ENCODE measurements around the gene ALMS1.
"Not testable (repeated sequence)": the region's sequence is repeated elsewhere in the genome, so short reads cannot be mapped to it uniquely, and the experiment has no call there.

The ALMS1 gene

DNA sequence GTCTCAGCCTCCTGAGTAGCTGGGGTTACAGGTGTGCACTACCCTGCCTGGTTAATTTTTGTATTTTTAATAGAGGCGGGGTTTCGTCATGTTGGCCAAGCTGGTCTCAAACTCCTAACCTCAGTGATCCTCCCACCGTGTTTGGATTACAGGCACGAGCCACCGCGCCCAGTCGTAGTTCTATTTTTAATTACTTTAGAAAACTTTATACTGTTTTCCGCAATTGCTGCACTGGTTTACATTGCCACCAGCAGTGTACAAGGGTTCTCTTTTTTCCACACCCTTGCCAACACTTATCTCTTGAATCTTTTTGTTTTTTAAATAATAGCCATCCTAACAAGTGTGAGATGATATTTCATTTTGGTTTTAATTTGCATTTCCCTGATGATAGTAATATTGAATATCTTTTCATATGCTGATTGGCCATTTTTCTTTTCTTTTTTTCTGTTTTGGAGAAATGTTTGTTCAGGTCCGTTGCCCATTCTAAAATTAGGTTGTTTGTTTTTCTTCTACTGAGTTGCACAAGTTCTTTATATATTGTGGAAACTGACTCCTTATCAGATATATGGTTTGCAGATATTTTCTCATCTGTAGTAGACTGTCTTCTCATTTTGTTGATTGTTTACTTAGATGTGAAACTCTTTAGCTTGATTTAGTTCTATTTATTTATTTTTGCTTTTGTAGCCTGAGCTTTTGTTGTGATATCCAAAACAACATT lies 16.9 kb downstream of the ALMS1 start:
- DNase-seq (ENCODE audit: low read depth) = no peak

DNA sequence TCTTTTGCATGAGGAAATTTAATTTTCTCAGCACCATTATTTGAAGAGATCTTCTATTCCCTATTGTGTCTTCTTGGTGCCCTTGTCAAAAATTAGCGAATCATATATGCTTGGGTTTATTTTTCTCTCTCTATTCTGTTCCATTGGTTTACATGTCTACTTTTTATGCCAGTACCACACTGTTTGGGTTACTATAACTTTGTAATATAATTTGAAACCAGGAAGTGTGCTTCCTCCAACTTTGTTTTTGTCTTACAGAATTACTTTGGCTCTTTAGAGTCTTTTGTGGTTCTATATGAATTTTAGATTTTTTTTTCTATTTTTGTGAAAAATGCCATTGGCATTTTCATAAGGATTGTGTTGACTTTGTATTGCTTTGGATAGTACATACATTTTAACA lies 17.6 kb downstream of the ALMS1 start:
- DNase-seq (ENCODE audit: low read depth) = no peak

DNA sequence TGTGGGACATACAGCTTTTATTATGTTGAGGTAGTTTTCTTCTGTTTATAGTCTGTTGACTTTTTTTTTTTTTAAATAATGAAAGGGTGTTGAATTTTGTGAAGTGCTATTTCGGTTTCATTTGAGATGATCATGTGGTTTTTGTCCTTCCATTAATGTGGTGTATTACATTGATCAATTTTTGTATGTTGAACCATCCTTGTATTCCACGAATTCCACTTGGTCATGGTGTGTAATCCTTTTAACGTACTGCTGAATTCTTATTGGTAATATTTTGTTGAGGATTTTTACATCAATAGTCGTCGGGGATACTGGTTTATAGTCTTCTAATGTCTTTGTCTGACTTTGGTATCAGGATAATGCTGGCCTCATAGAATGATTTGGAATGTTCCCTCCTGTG lies 18.8 kb downstream of the ALMS1 start:
- no peak for DNase-seq (ENCODE audit: low read depth)

DNA sequence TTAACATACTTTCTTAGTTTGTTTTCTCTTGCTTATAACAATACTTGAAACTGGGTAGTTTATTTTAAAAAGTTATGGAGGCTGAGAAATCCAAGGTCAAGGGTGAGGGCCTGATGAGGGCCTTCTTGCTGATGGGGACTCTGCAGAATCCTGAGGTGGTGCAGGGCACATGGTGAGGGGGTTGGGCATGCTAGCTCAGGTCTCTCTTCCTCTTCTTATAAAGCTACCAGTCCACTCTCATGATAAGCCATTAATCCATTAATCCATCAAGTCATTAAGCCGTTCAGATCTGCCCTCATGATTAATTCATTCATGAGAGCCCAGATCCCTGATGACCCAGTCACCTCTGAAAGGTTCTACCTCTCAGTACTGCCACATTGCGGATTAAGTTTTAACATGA lies 21.4 kb downstream of the ALMS1 start:
- DNase-seq (ENCODE audit: low read depth) = no peak

DNA sequence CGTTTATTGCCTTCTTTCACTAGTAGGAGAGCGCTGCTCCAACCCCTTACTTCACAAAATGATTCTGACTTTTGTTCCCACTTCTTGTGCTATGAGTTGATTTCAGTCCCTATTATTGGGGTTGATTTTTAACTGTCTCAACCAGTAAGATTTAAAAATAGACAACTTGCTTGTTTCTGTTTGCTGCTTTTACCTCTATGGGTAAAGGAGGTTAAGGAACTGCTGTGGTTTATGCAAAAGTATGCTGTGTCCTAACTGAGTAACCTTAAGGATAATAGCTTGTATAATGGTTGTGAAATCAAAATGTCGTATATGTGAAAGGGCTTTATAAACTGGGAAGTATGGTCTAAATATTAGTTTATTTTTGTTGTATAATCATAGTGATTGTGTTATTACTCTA lies 22.6 kb downstream of the ALMS1 start:
- no peak for DNase-seq (ENCODE audit: low read depth)

DNA sequence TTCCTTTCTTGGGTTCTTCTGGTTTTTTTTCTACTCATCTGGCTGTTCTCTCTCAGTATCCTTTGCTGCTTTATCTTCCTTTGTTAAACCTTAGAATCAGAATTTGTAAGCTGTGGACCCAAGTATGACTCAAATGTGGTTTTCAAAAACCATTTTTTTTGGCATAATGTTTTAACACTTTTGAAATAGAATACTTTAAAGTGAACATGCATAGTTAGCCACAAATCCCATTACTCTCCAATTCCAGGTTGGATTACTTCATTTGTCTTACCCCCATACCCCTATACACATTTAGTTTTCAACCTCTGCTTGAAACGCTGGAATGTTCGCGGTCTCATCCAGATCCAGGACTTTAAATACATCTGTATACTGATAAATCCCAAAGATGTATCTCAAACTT lies 29.1 kb downstream of the ALMS1 start:
- DNase-seq (ENCODE audit: low read depth) = no peak

DNA sequence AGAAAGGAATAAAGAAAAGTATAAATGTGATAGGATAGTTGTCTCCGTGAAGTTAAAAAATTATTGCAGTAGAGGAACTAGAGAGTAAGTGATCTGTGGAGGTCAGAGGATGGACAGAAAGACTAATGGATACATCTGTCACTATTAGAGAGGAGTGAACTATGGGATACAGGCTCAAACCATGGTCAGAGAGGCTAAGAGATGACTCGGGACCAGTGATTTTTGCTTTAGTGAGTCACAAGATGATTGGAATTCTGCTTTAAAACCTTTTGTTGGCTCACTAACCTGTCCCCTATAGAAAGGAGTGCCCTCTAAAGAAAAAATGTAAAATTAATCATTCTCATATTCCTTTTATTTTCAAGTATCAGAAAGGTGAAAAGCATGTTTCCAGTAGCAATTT lies 30.3 kb downstream of the ALMS1 start:
- DNase-seq (ENCODE audit: low read depth) = no peak

DNA sequence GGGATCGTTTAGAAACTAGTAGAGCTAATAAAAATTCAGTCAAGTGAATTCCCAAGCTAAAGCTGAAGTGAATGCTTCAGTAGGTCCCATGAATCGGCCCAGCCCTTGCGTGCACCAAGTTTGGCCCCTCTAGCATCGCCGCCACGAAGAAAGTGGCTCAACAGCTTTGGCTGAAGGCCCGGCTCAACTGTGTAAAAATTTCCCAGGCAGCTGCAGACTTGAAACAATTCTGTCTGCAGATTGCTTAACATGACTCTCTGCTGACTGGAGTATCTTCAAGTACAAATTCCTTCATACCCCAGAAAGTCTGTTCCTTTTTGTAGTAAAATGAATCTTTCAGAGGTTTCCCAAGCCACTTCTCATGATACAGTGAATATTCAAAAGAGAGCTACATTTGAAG lies 32.7 kb downstream of the ALMS1 start:
- DNase-seq (ENCODE audit: low read depth) = no peak

DNA sequence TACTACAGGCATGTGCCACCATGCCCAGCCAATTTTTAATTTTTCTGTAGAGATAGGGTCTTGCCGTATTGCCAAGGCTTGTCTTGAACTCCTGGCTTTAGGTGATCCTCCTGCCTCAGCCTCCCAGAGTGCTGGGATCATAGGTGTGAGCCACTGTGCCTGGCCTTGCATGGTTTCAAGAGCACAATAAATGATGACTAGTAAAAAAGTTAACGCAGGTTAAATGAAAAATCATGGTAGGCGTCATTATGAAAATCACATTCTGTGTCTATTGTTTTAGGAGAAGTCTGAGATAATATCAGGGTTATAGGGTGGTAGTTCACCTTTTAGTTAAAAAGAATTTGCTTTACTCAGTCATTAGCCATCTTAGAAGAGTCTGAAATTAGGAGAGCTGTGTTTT lies 38.3 kb downstream of the ALMS1 start:
- no peak for DNase-seq (ENCODE audit: low read depth)

DNA sequence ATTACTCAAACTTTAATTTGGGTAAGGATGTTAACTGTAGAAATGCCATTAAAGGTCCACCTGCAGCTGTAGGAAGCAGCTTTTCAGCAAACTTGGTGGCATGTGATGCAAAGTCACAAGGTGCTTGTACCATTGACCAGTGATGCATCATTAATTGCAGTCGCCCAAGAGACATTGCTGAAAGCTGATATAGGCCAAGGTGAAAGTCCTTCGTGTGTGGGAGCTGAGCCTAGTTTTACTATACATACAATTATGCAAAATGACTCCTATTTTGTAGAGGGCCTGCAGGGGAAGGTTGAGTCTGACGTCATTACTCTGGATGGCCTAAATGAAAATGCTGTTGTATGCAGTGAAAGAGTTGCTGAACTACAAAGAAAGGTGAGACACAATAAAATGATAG lies 40.5 kb downstream of the ALMS1 start:
- no peak for DNase-seq (ENCODE audit: low read depth)

DNA sequence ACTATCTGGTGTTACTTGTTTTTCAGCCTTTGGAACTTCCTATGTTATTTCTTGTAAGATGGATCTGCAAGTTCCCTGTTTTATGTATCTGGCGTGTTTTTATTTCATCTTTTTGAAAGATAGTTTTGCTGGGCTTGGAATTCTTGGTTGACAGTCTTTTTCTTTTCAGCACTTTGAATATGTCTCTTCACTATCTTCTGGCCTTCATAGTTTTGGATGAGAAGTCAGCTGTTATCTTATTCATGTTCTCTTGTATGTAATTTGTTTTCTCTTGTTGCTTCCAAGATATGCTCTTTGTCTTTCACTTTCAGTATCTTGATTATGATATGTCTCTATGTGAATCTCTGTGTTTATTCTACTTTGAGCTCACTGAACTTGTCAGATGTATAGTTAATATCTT lies 50.4 kb downstream of the ALMS1 start:
- DNase-seq (ENCODE audit: low read depth) = no peak

DNA sequence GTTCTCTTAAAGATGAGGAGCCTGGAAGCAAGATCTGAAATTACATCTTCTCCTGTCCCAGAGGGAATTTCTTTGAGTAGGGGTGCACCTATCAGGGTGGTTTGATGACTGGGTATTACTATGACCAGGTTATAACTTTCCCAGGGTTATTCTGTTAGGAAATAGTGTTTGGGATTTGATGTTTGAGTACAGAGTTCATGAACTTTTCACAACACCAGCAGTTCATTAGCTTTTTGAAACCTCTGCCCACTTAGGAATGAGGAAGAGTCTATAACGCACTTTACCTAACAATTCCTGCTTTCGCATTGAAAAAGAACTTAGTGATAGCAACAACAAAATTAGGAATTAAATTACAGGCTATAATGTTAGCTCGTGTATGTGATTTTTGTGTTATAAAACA lies 58.6 kb downstream of the ALMS1 start:
- no peak for DNase-seq (ENCODE audit: low read depth)

DNA sequence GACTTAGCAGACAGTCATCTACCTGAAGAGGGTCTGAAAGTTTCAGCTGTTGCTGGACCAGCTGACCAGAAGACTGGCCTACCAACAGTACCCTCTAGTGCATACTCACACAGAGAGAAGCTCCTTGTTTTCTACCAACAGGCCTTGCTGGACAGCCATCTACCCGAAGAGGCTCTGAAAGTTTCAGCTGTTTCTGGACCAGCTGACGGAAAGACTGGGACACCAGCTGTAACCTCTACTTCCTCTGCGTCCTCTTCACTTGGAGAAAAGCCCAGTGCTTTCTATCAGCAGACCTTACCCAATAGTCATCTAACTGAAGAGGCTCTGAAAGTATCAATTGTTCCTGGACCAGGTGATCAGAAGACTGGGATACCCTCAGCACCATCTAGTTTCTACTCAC lies 63.2 kb downstream of the ALMS1 start:
- no peak for DNase-seq (ENCODE audit: low read depth)

DNA sequence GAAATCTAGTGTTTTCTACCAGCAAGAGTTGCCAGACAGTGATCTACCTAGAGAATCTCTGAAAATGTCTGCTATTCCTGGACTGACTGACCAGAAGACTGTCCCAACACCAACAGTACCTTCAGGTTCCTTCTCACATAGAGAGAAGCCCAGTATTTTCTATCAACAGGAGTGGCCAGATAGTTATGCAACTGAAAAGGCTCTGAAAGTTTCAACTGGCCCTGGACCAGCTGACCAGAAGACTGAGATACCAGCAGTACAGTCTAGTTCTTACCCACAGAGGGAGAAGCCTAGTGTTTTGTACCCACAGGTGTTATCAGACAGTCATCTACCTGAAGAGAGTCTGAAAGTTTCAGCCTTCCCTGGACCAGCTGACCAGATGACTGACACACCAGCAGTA lies 63.8 kb downstream of the ALMS1 start:
- DNase-seq (ENCODE audit: low read depth) = no peak

DNA sequence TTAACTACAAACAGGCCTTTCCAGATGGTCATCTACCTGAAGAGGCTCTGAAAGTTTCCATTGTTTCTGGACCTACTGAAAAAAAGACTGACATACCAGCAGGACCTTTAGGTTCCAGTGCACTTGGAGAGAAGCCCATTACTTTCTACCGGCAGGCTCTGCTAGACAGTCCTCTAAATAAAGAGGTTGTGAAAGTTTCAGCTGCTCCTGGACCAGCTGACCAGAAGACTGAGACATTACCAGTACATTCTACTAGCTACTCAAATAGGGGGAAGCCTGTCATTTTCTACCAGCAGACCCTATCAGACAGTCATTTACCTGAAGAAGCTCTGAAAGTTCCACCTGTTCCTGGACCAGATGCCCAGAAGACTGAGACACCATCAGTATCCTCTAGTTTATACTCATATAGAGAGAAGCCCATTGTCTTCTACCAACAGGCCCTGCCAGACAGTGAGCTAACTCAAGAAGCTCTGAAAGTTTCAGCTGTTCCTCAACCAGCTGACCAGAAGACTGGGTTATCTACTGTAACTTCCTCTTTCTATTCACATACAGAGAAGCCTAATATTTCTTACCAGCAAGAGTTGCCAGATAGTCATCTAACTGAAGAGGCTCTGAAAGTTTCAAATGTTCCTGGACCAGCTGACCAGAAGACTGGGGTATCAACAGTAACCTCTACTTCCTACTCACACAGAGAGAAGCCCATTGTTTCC lies 65.8 kb downstream of the ALMS1 start:
- DNase-seq (ENCODE audit: low read depth) = no peak

DNA sequence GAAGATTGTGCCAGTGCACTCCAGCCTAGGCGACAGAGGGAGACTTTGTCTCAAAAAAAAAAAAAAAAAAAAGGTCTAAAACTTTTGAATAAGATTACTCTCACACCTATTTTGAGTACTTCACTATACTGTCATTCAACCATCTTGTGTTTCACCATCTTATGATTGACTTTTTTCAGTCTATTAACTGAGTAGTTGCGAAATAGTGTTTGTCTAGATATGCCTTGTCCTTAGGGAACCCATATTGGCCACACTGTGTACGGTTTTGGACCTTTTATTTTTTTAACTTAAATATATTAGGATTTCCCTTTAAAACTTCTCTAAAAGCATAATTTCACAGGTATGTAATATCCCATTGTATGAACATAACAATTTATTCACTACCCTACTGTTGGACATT lies 72.3 kb downstream of the ALMS1 start:
- DNase-seq (ENCODE audit: low read depth) = no peak

DNA sequence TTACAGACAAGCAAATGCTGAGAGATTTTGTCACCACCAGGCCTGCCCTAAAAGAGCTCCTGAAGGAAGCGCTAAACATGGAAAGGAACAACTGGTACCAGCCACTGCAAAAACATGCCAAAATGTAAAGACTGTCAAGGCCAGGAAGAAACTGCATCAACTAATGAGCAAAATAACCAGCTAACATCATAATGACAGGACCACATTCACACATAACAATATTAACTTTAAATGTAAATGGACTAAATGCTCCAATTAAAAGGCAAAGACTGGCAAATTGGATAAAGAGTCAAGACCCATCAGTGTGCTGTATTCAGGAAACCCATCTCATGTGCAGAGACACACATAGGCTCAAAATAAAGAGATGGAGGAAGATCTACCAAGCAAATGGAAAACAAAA lies 76.8 kb downstream of the ALMS1 start:
- not testable (repeated sequence) for DNase-seq (ENCODE audit: low read depth)

DNA sequence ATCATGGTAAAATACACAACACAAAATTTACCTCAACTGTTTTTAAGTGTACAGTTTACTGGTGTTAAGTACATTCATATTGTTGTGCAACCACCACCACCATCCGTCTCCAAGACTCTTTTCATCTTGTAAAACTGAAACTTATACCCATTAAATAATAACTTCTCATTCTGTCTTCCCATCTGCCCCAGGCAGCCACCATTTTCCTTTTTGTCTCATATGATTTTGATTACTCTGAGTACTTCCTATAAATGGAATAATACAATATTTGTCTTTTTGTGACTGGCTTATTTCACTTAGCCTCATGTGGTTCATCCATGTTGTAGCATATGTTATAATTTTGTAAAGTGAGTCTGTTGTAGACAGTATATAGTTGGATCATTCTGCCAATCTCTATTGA lies 82.7 kb downstream of the ALMS1 start:
- DNase-seq (ENCODE audit: low read depth) = no peak

DNA sequence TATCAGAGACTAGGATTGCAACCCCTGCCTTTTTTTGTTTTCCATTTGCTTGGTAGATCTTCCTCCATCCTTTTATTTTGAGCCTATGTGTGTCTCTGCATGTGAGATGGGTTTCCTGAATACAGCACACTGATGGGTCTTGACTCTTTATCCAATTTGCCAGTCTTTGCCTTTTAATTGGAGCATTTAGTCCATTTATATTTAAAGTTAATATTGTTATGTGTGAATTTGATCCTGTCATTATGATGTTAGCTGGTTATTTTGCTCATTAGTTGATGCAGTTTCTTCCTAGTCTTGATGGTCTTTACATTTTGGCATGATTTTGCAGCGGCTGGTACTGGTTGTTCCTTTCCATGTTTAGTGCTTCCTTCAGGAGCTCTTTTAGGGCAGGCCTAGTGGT lies 98.2 kb downstream of the ALMS1 start:
- DNase-seq (ENCODE audit: low read depth) = not testable (repeated sequence)

DNA sequence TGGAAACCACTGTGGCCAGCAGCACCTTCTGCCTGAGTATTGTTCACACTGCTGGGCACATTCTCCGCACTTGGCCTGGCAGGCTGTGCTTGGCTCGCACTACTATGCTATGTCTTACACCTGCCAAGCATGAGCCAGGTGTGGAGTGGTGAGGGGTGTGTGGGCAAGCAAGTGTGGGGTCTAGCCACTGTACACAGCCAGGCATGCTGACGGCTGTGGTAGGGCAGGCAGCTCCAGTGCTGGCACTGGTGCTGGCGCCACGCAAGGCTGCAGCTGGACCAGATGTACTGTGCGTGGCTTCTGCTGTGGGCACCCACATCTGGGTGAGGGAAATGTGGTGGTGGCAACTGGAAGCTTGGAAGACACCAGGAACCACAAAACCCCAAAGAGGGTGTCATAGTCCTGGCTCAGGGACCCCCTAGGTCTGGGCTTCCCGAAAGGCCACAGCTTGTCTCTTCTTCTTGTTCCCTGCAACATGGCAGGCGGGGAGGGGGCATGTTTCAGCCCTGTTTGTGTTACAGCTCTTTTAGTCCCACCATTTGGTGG lies 101.5 kb downstream of the ALMS1 start:
- no peak for DNase-seq (ENCODE audit: low read depth)

DNA sequence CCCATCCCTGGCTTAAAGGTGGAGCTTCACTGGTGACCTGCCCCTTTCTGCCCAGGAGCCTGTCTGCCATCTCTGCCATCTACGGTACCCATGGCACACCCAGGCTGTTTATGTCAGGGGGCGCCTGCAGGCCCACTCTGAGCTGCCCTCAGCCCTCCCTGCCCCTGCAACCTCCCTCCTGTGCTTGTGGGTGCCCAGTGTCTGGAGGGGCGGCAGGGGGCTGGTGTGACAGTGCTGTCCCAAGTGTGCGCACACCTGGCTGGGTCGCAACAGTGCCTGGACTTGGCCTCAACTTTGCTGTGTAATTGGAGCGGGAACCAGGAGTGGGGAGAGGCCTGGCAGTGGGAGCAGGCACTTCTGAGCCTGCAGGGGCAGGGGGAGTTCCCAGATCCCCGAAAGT lies 102.4 kb downstream of the ALMS1 start:
- DNase-seq (ENCODE audit: low read depth) = no peak

DNA sequence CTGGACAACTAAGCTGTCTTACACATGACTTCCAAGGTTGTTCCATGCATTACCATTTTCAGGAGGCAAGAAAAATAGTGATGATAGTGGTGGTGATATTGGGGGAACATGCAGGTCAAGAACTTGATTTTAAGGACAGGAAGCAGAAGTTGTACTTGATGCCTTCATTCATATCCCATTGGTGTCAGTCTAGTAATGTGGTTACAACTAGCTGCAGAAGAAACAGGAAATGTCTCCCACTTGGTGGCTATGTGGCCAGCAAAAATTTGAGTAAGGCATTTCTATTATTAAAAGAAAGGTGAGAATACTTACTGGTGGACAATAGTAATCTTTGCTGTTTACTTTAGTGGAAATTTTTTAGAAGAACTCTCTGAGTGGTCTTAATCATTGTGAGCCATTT lies 103.4 kb downstream of the ALMS1 start:
- DNase-seq (ENCODE audit: low read depth) = no peak

DNA sequence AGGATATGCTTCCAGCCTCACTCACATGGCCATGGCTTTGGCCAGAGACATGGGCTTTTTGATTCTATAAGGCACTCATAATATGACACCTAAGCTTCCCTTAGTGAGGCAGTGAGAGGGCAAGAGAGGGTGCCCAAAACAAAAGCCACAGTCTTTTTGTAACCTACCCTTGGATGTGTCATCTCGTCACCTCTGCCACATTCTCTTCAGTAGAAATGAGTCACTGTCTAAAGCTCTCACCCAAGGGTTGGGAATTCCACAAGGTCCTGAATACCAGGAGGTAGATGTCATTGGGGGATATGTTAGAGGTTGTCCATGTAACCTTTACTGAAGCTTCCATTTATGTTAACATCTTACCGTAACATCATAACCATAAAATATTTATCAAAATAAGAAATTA lies 108.4 kb downstream of the ALMS1 start:
- DNase-seq (ENCODE audit: low read depth) = no peak
